Peyer's patch (tissue), 4 donors: ENCODE data around the gene EPSTI1. TPM values are rescaled to one million over a fixed set of nuclear protein-coding genes. Genes with fewer than 3 reads are reported as not detected.

Experiments used
- DNase-seq, 3 donors: peaks; one replicate each; pipeline ENCODE4 v3.0.0-alpha.2; 2017 to 2019
- H3K27ac ChIP-seq, 4 donors: fragments of 200-600 bp; sonication (generic); one replicate each; pipeline ENCODE4 v1.5.1; 2016 to 2019
- H3K27me3 ChIP-seq, 2 donors: fragments of 200-600 bp; sonication (generic); one replicate each; pipeline ENCODE4 v1.5.1; 2019
- H3K36me3 ChIP-seq, 3 donors: fragments of 200-600 bp; sonication (generic); one replicate each; pipeline ENCODE4 v1.5.1; 2016 to 2019
- H3K4me1 ChIP-seq, 4 donors: fragments of 200-600 bp; sonication (generic); one replicate each; pipeline ENCODE4 v1.5.1; 2016 to 2019
- H3K4me3 ChIP-seq, 4 donors: fragments of 200-600 bp; sonication (generic); 1 replicate in 3 of 4; 2 replicates in 1 of 4; pipeline ENCODE4 v1.5.1; 2016 to 2019; ENCODE audit warnings: mild to moderate bottlenecking in 1 of 4
- H3K9me3 ChIP-seq, 4 donors: fragments of 200-600 bp; sonication (generic); one replicate each; pipeline ENCODE4 v1.5.1; 2016 to 2019; ENCODE audit warnings: mild to moderate bottlenecking in 1 of 4
- CTCF ChIP-seq, 6 experiments: fragments of 450-650 bp in 4 of 6; fragments of 200-600 bp in 2 of 6; sonication (generic) in 1 of 6; IDR thresholded peaks; one replicate each; pipeline ENCODE4 v1.5.1; 2017 to 2019; ENCODE audit warnings: antibody characterized with exemption in 6 of 6, mild to moderate bottlenecking in 3 of 6, moderate library complexity in 1 of 6
- POLR2A ChIP-seq, 2 donors: fragments of 450-650 bp; IDR thresholded peaks; one replicate each; pipeline ENCODE4 v1.5.1; 2017; ENCODE audit warnings: antibody characterized with exemption in 2 of 2, mild to moderate bottlenecking in 2 of 2, moderate library complexity in 2 of 2
- total RNA-seq, 4 donors: library from RNA; depleted of rRNA; stranded (reverse); fragments of >200 nt; gene quantifications; one replicate each; pipeline ENCODE4 v1.1.0, GENCODE V29; 2016

Gene EPSTI1
- total RNA-seq, 4 donors from 2014 or later: 8.8 to 45.4 (median 22.1) TPM

GRCh38 chr13:43003729-43004128, 11.7 kb upstream of the EPSTI1 start:
- Histone ChIP-seq H3K4me1 (no peaks in the 10 kb centered on the region), H3K9me3 (no peaks in the 10 kb centered on the region), H3K27me3 (no peaks in the 10 kb centered on the region), H3K27ac (no peak overlapping the region), H3K36me3 (no peaks in the 10 kb centered on the region), H3K4me3 (no peak overlapping the region)
- TF ChIP-seq CTCF (IDR thresholded peaks at IDR 0.05) (no peak), POLR2A (IDR thresholded peaks at IDR 0.05) (no peak)
- no peak for DNase-seq

- TF ChIP-seq POLR2A (IDR thresholded peaks at IDR 0.05): no peak
- no peak for TF ChIP-seq CTCF (IDR thresholded peaks at IDR 0.05)
- Histone ChIP-seq H3K4me1 (no peaks in the 10 kb centered on the region), H3K36me3 (no peaks in the 10 kb centered on the region), H3K27me3 (no peaks in the 10 kb centered on the region), H3K4me3 (no peak overlapping the region), H3K27ac (no peak overlapping the region), H3K9me3 (no peaks in the 10 kb centered on the region)
- no peak for DNase-seq
Measured at GRCh38 chr13:43003010-43003409, 11.0 kb upstream of the EPSTI1 start.

GRCh38 chr13:43002021-43002420, 10.0 kb upstream of the EPSTI1 start:
- Histone ChIP-seq H3K9me3 (no peaks in the 10 kb centered on the region), H3K27ac (no peak overlapping the region), H3K4me1 (no peaks in the 10 kb centered on the region), H3K36me3 (no peaks in the 10 kb centered on the region), H3K4me3 (no peak overlapping the region), H3K27me3 (no peaks in the 10 kb centered on the region)
- no peak for TF ChIP-seq CTCF (IDR thresholded peaks at IDR 0.05)
- TF ChIP-seq POLR2A (IDR thresholded peaks at IDR 0.05): no peak
- DNase-seq: no peak

GRCh38 chr13:43000676-43001075, 8.6 kb upstream of the EPSTI1 start:
- no peaks in the 10 kb centered on the region for H3K9me3 ChIP-seq
- H3K4me1 ChIP-seq: no peaks in the 10 kb centered on the region
- H3K36me3 ChIP-seq: no peaks in the 10 kb centered on the region
- no peaks in the 10 kb centered on the region for H3K27me3 ChIP-seq
- no peak for DNase-seq
- TF ChIP-seq POLR2A (IDR thresholded peaks at IDR 0.05) (no peak), CTCF (IDR thresholded peaks at IDR 0.05) (no peak)
- no peak overlapping the region for H3K4me3 ChIP-seq
- no peak overlapping the region for H3K27ac ChIP-seq

- H3K4me3 ChIP-seq: no peak overlapping the region
- no peaks in the 10 kb centered on the region for H3K9me3 ChIP-seq
- no peak overlapping the region for H3K27ac ChIP-seq
- TF ChIP-seq POLR2A (IDR thresholded peaks at IDR 0.05) (no peak), CTCF (IDR thresholded peaks at IDR 0.05) (no peak)
- no peaks in the 10 kb centered on the region for H3K4me1 ChIP-seq
- no peaks in the 10 kb centered on the region for H3K36me3 ChIP-seq
- no peaks in the 10 kb centered on the region for H3K27me3 ChIP-seq
- no peak for DNase-seq
Measured at GRCh38 chr13:42999491-42999890, 7.5 kb upstream of the EPSTI1 start.

- Histone ChIP-seq H3K9me3 (no peaks in the 10 kb centered on the region), H3K4me1 (no peaks in the 10 kb centered on the region), H3K4me3 (no peak overlapping the region), H3K36me3 (no peaks in the 10 kb centered on the region), H3K27me3 (no peaks in the 10 kb centered on the region), H3K27ac (no peak overlapping the region)
- no peak for TF ChIP-seq POLR2A (IDR thresholded peaks at IDR 0.05)
- no peak for TF ChIP-seq CTCF (IDR thresholded peaks at IDR 0.05)
- DNase-seq: no peak
Measured at GRCh38 chr13:42997381-42997780, 5.3 kb upstream of the EPSTI1 start.
